ENCODE data around the gene CCDC86. TPM values are rescaled to one million over a fixed set of nuclear protein-coding genes. Genes with fewer than 3 reads are reported as not detected.

The CCDC86 gene
- total and polyA plus RNA-seq, 10 of the 15 experiments (the other 5 are each of a cell fraction or from before 2014, with no cell fraction given): 2.0 to 87.2 (median 38.7) TPM

DNA sequence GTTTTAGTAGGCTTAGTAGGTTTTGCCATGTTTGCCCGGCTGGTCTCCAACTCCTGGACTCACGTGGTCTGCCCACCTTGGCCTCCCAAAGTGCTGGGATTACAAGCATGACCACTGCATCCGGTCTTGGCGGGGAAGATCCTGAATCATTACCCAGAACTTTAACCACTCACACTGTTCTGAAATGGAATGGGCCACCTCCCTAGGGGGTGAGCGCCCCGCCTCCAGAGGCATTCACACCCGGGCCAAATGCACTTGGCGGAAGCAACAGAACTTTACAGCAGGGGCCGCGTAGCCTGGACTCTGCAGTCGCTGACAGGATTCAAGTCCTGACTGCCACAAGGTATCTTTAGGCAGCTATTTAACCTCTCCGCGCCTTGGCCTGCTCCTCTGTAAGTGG is 5.4 kb downstream of the CCDC86 start (continued):
- TF ChIP-seq, protein P1, sequence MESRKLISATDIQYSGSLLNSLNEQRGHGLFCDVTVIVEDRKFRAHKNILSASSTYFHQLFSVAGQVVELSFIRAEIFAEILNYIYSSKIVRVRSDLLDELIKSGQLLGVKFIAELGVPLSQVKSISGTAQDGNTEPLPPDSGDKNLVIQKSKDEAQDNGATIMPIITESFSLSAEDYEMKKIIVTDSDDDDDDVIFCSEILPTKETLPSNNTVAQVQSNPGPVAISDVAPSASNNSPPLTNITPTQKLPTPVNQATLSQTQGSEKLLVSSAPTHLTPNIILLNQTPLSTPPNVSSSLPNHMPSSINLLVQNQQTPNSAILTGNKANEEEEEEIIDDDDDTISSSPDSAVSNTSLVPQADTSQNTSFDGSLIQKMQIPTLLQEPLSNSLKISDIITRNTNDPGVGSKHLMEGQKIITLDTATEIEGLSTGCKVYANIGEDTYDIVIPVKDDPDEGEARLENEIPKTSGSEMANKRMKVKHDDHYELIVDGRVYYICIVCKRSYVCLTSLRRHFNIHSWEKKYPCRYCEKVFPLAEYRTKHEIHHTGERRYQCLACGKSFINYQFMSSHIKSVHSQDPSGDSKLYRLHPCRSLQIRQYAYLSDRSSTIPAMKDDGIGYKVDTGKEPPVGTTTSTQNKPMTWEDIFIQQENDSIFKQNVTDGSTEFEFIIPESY (IDR thresholded peaks at IDR 0.05): no peak
- TF ChIP-seq NR2C1 (IDR thresholded peaks at IDR 0.05): no peak
- TF ChIP-seq NFYB (IDR thresholded peaks at IDR 0.05; ENCODE audit: insufficient read depth, low read depth, low read length): no peak
- TF ChIP-seq CREM (IDR thresholded peaks at IDR 0.05; ENCODE audit: low read depth): no peak
- no peak for TF ChIP-seq CHD1 (IDR thresholded peaks at IDR 0.05; ENCODE audit: low read depth, low read length)

- Histone ChIP-seq H3K79me2 (ENCODE audit: control insufficient read depth, insufficient read depth, low read length) (peaks cover 31% of the 10 kb centered on the region), H3K9me3 (replicated peaks; ENCODE audit: control insufficient read depth, insufficient read depth, low read length) (no peaks in the 10 kb centered on the region), H3K4me3 (no peak overlapping the region), H3K4me1 (ENCODE audit: control insufficient read depth, insufficient read depth, low read length) (no peaks in the 10 kb centered on the region), H2AFZ (ENCODE audit: control insufficient read depth, low read depth, low read length) (no peak overlapping the region), H3K27me3 (replicated peaks in 1 of 2; ENCODE audit: control insufficient read depth in 2 of 2, insufficient read depth in 2 of 2, low read length in 1 of 2) (no peaks in the 10 kb centered on the region), H3K4me2 (ENCODE audit: control insufficient read depth, insufficient read depth) (no peak overlapping the region), H3K27ac (ENCODE audit: control insufficient read depth, insufficient read depth) (no peak overlapping the region), H3K9ac (ENCODE audit: control insufficient read depth, insufficient read depth, low read length) (no peak overlapping the region), H4K20me1 (ENCODE audit: control insufficient read depth, insufficient read depth) (no peaks in the 10 kb centered on the region), H3K36me3 (ENCODE audit: control insufficient read depth in 2 of 2, insufficient read depth in 2 of 2, low read length in 1 of 2) (peaks cover 8 to 27% of the 10 kb centered on the region in 2 experiments)
- BruUV-seq (replicated peaks): no TSS peak
- in situ Hi-C loops (cut with MboI): no loop called here
- ChIA-PET CTCF (no interaction called here), POLR2A (no interaction called here), SMC1A (ENCODE audit: uncharacterized antibody, unreplicated experiment) (no interaction called here), RAD21 (ENCODE audit: unreplicated experiment) (no interaction called here)
- DNase-seq (ENCODE audit: low read depth, low spot score) (no peak), ATAC-seq (no peak), FAIRE-seq (no peak)
- intact Hi-C loops (cut with micrococcal nuclease; ENCODE audit: unreplicated experiment): loop anchor here (10.0 kb wide), 1 partner anchor 107 kb away; the partner anchor contains the start of gene SLC15A3
- 96% methylated on average over 9 of the region's 12 CpGs for WGBS (ENCODE audit: insufficient coverage, insufficient replicate concordance, low lambda C conversion rate, missing lambda C conversion rate)
- TF ChIP-seq, protein P2, sequence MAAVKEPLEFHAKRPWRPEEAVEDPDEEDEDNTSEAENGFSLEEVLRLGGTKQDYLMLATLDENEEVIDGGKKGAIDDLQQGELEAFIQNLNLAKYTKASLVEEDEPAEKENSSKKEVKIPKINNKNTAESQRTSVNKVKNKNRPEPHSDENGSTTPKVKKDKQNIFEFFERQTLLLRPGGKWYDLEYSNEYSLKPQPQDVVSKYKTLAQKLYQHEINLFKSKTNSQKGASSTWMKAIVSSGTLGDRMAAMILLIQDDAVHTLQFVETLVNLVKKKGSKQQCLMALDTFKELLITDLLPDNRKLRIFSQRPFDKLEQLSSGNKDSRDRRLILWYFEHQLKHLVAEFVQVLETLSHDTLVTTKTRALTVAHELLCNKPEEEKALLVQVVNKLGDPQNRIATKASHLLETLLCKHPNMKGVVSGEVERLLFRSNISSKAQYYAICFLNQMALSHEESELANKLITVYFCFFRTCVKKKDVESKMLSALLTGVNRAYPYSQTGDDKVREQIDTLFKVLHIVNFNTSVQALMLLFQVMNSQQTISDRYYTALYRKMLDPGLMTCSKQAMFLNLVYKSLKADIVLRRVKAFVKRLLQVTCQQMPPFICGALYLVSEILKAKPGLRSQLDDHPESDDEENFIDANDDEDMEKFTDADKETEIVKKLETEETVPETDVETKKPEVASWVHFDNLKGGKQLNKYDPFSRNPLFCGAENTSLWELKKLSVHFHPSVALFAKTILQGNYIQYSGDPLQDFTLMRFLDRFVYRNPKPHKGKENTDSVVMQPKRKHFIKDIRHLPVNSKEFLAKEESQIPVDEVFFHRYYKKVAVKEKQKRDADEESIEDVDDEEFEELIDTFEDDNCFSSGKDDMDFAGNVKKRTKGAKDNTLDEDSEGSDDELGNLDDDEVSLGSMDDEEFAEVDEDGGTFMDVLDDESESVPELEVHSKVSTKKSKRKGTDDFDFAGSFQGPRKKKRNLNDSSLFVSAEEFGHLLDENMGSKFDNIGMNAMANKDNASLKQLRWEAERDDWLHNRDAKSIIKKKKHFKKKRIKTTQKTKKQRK (IDR thresholded peaks at IDR 0.05; ENCODE audit: low read depth, low read length): no peak
- TF ChIP-seq SREBF2 (IDR thresholded peaks at IDR 0.05; ENCODE audit: low read length) (no peak), MTA2 (IDR thresholded peaks at IDR 0.05; ENCODE audit: low read depth) (no peak), NFXL1 (IDR thresholded peaks at IDR 0.05; ENCODE audit: borderline replicate concordance) (no peak), STAT1 (conservative IDR thresholded peaks at IDR 0.05) (no peak), ZBED1 (IDR thresholded peaks at IDR 0.05; ENCODE audit: borderline replicate concordance) (no peak), BACH1 (IDR thresholded peaks at IDR 0.05; ENCODE audit: borderline replicate concordance) (no peak), GABPA (IDR thresholded peaks at IDR 0.05; ENCODE audit: low read depth) (no peak), POLR2AphosphoS2 (IDR thresholded peaks at IDR 0.05; ENCODE audit: low read depth, low read length) (no peak), HCFC1 (IDR thresholded peaks at IDR 0.05; ENCODE audit: low read length) (no peak), IKZF2 (IDR thresholded peaks at IDR 0.05) (no peak)
- TF ChIP-seq, protein P3, sequence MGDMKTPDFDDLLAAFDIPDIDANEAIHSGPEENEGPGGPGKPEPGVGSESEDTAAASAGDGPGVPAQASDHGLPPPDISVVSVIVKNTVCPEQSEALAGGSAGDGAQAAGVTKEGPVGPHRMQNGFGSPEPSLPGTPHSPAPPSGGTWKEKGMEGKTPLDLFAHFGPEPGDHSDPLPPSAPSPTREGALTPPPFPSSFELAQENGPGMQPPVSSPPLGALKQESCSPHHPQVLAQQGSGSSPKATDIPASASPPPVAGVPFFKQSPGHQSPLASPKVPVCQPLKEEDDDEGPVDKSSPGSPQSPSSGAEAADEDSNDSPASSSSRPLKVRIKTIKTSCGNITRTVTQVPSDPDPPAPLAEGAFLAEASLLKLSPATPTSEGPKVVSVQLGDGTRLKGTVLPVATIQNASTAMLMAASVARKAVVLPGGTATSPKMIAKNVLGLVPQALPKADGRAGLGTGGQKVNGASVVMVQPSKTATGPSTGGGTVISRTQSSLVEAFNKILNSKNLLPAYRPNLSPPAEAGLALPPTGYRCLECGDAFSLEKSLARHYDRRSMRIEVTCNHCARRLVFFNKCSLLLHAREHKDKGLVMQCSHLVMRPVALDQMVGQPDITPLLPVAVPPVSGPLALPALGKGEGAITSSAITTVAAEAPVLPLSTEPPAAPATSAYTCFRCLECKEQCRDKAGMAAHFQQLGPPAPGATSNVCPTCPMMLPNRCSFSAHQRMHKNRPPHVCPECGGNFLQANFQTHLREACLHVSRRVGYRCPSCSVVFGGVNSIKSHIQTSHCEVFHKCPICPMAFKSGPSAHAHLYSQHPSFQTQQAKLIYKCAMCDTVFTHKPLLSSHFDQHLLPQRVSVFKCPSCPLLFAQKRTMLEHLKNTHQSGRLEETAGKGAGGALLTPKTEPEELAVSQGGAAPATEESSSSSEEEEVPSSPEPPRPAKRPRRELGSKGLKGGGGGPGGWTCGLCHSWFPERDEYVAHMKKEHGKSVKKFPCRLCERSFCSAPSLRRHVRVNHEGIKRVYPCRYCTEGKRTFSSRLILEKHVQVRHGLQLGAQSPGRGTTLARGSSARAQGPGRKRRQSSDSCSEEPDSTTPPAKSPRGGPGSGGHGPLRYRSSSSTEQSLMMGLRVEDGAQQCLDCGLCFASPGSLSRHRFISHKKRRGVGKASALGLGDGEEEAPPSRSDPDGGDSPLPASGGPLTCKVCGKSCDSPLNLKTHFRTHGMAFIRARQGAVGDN (IDR thresholded peaks at IDR 0.05): no peak
Observed at GRCh38 chr11:60847896-60848295, 6.0 kb downstream of the CCDC86 start.

Data from GM12878 (cell line).